GM18907 (cell line): ENCODE data around the gene CXCL12.

Experiments
- ATAC-seq: cut with Tn5 transposase; IDR thresholded peaks from one replicate; pipeline ENCODE4 v1.9.1; 2021; ENCODE audit warnings: mild to moderate bottlenecking, moderate library complexity; ENCODE audit not compliant: unreplicated experiment

The CXCL12 gene

GRCh38 chr10:44339218-44339617 lies 45.7 kb downstream of the CXCL12 start:
- ATAC-seq = no peak

- no peak for ATAC-seq
Measured at GRCh38 chr10:44337081-44337480, 47.8 kb downstream of the CXCL12 start.

- no peak for ATAC-seq
Measured at GRCh38 chr10:44335330-44336021, 49.4 kb downstream of the CXCL12 start.

- ATAC-seq = no peak
Measured at GRCh38 chr10:44334621-44335184, 50.2 kb downstream of the CXCL12 start.

GRCh38 chr10:44334091-44334490 lies 50.8 kb downstream of the CXCL12 start:
- no peak for ATAC-seq

- ATAC-seq = no peak
Measured at GRCh38 chr10:44333511-44333910, 51.4 kb downstream of the CXCL12 start.

GRCh38 chr10:44332465-44332864 lies 52.4 kb downstream of the CXCL12 start:
- ATAC-seq = no peak

- no peak for ATAC-seq
Measured at GRCh38 chr10:44330431-44330830, 54.5 kb downstream of the CXCL12 start.

- no peak for ATAC-seq
Measured at GRCh38 chr10:44327461-44327860, 57.4 kb downstream of the CXCL12 start.
